Measurements from ENCODE around the gene RBM10. TPM values are rescaled to one million over a fixed set of nuclear protein-coding genes. Genes with fewer than 3 reads are reported as not detected.

RBM10 gene
- total and polyA plus RNA-seq, 2 experiments from 2014 or later: 39.5 to 101 TPM

DNA sequence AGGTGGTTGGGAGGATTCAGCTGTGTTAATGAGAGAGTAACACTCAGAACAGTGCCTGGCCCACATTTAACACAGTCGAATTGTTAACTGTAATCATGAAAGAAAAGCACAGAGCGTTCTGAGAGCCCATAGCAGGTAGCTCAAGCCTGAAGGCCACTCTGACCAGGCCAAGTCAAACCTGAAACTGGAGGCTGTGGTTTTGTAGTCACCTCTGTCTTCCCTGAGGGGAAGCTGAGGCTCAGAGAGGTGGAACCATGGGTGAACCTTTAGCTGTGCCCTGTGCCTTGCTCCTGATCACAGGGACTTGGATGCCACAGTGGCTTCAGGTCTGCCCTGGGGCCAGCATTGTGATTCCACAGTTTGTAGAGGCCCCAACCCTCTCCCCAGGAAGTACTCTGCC lies 32.1 kb downstream of the RBM10 start:
- DNase-seq (ENCODE audit: low spot score) (no peak), ATAC-seq (no peak)
- no peak for TF ChIP-seq NANOG (IDR thresholded peaks at IDR 0.05; ENCODE audit: borderline replicate concordance)
- TF ChIP-seq JUNB (IDR thresholded peaks at IDR 0.05; ENCODE audit: unreplicated experiment): no peak
- no peak for TF ChIP-seq CREB1 (CRISPR knock-in tag; IDR thresholded peaks at IDR 0.05; ENCODE audit: low read depth)
- no peak for TF ChIP-seq ZNF114 (CRISPR knock-in tag; IDR thresholded peaks at IDR 0.05)
- TF ChIP-seq, protein P1, sequence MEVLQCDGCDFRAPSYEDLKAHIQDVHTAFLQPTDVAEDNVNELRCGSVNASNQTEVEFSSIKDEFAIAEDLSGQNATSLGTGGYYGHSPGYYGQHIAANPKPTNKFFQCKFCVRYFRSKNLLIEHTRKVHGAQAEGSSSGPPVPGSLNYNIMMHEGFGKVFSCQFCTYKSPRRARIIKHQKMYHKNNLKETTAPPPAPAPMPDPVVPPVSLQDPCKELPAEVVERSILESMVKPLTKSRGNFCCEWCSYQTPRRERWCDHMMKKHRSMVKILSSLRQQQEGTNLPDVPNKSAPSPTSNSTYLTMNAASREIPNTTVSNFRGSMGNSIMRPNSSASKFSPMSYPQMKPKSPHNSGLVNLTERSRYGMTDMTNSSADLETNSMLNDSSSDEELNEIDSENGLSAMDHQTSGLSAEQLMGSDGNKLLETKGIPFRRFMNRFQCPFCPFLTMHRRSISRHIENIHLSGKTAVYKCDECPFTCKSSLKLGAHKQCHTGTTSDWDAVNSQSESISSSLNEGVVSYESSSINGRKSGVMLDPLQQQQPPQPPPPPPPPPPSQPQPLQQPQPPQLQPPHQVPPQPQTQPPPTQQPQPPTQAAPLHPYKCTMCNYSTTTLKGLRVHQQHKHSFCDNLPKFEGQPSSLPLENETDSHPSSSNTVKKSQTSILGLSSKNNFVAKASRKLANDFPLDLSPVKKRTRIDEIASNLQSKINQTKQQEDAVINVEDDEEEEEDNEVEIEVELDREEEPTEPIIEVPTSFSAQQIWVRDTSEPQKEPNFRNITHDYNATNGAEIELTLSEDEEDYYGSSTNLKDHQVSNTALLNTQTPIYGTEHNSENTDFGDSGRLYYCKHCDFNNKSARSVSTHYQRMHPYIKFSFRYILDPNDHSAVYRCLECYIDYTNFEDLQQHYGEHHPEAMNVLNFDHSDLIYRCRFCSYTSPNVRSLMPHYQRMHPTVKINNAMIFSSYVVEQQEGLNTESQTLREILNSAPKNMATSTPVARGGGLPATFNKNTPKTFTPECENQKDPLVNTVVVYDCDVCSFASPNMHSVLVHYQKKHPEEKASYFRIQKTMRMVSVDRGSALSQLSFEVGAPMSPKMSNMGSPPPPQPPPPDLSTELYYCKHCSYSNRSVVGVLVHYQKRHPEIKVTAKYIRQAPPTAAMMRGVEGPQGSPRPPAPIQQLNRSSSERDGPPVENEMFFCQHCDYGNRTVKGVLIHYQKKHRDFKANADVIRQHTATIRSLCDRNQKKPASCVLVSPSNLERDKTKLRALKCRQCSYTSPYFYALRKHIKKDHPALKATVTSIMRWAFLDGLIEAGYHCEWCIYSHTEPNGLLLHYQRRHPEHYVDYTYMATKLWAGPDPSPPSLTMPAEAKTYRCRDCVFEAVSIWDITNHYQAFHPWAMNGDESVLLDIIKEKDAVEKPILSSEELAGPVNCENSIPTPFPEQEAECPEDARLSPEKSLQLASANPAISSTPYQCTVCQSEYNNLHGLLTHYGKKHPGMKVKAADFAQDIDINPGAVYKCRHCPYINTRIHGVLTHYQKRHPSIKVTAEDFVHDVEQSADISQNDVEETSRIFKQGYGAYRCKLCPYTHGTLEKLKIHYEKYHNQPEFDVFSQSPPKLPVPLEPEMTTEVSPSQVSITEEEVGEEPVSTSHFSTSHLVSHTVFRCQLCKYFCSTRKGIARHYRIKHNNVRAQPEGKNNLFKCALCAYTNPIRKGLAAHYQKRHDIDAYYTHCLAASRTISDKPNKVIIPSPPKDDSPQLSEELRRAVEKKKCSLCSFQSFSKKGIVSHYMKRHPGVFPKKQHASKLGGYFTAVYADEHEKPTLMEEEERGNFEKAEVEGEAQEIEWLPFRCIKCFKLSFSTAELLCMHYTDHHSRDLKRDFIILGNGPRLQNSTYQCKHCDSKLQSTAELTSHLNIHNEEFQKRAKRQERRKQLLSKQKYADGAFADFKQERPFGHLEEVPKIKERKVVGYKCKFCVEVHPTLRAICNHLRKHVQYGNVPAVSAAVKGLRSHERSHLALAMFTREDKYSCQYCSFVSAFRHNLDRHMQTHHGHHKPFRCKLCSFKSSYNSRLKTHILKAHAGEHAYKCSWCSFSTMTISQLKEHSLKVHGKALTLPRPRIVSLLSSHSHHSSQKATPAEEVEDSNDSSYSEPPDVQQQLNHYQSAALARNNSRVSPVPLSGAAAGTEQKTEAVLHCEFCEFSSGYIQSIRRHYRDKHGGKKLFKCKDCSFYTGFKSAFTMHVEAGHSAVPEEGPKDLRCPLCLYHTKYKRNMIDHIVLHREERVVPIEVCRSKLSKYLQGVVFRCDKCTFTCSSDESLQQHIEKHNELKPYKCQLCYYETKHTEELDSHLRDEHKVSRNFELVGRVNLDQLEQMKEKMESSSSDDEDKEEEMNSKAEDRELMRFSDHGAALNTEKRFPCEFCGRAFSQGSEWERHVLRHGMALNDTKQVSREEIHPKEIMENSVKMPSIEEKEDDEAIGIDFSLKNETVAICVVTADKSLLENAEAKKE (CRISPR knock-in tag; IDR thresholded peaks at IDR 0.05): no peak
- no peak for TF ChIP-seq ZNF331 (CRISPR knock-in tag; IDR thresholded peaks at IDR 0.05; ENCODE audit: low read depth)
- no peak for TF ChIP-seq STAT1 (IDR thresholded peaks at IDR 0.05; ENCODE audit: unreplicated experiment)
- TF ChIP-seq, protein P2, sequence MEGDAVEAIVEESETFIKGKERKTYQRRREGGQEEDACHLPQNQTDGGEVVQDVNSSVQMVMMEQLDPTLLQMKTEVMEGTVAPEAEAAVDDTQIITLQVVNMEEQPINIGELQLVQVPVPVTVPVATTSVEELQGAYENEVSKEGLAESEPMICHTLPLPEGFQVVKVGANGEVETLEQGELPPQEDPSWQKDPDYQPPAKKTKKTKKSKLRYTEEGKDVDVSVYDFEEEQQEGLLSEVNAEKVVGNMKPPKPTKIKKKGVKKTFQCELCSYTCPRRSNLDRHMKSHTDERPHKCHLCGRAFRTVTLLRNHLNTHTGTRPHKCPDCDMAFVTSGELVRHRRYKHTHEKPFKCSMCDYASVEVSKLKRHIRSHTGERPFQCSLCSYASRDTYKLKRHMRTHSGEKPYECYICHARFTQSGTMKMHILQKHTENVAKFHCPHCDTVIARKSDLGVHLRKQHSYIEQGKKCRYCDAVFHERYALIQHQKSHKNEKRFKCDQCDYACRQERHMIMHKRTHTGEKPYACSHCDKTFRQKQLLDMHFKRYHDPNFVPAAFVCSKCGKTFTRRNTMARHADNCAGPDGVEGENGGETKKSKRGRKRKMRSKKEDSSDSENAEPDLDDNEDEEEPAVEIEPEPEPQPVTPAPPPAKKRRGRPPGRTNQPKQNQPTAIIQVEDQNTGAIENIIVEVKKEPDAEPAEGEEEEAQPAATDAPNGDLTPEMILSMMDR (conservative IDR thresholded peaks at IDR 0.05; ENCODE audit: low read depth in 2 of 2): no peak
- TF ChIP-seq POLR2AphosphoS5 (IDR thresholded peaks at IDR 0.05; ENCODE audit: low read depth): no peak
- TF ChIP-seq, protein P3, sequence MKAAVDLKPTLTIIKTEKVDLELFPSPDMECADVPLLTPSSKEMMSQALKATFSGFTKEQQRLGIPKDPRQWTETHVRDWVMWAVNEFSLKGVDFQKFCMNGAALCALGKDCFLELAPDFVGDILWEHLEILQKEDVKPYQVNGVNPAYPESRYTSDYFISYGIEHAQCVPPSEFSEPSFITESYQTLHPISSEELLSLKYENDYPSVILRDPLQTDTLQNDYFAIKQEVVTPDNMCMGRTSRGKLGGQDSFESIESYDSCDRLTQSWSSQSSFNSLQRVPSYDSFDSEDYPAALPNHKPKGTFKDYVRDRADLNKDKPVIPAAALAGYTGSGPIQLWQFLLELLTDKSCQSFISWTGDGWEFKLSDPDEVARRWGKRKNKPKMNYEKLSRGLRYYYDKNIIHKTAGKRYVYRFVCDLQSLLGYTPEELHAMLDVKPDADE (IDR thresholded peaks at IDR 0.05): no peak
- no peak for TF ChIP-seq EZH2 (IDR thresholded peaks at IDR 0.05; ENCODE audit: low read depth, unreplicated experiment)
- TF ChIP-seq, protein P4, sequence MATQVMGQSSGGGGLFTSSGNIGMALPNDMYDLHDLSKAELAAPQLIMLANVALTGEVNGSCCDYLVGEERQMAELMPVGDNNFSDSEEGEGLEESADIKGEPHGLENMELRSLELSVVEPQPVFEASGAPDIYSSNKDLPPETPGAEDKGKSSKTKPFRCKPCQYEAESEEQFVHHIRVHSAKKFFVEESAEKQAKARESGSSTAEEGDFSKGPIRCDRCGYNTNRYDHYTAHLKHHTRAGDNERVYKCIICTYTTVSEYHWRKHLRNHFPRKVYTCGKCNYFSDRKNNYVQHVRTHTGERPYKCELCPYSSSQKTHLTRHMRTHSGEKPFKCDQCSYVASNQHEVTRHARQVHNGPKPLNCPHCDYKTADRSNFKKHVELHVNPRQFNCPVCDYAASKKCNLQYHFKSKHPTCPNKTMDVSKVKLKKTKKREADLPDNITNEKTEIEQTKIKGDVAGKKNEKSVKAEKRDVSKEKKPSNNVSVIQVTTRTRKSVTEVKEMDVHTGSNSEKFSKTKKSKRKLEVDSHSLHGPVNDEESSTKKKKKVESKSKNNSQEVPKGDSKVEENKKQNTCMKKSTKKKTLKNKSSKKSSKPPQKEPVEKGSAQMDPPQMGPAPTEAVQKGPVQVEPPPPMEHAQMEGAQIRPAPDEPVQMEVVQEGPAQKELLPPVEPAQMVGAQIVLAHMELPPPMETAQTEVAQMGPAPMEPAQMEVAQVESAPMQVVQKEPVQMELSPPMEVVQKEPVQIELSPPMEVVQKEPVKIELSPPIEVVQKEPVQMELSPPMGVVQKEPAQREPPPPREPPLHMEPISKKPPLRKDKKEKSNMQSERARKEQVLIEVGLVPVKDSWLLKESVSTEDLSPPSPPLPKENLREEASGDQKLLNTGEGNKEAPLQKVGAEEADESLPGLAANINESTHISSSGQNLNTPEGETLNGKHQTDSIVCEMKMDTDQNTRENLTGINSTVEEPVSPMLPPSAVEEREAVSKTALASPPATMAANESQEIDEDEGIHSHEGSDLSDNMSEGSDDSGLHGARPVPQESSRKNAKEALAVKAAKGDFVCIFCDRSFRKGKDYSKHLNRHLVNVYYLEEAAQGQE (IDR thresholded peaks at IDR 0.05; ENCODE audit: unreplicated experiment): no peak
- no peak for TF ChIP-seq EZH2phosphoT487 (IDR thresholded peaks at IDR 0.05; ENCODE audit: unreplicated experiment)
- Histone ChIP-seq H3K27ac (ENCODE audit: low read depth) (no peak overlapping the region), H3K4me1 (ENCODE audit: insufficient read depth) (no peaks in the 10 kb centered on the region), H4K20me1 (replicated peaks; ENCODE audit: insufficient read depth) (no peaks in the 10 kb centered on the region), H3F3A (replicated peaks; ENCODE audit: low read depth) (no peaks in the 10 kb centered on the region), H3K4me3 (no peak overlapping the region), H3K9me2 (ENCODE audit: insufficient read depth) (no peaks in the 10 kb centered on the region), H3K27me3 (ENCODE audit: insufficient read depth) (no peaks in the 10 kb centered on the region), H3K4me2 (no peak overlapping the region), H2AFZ (no peak overlapping the region), H3K79me2 (replicated peaks; ENCODE audit: insufficient read depth) (no peaks in the 10 kb centered on the region), H3K36me3 (ENCODE audit: insufficient read depth) (0 out of 2 replicates have a peak, but pooled peaks cover 3% of the 10 kb centered on the region)
- H3K36me3 Mint-ChIP-seq (ENCODE audit: low read depth): peaks cover 42% of the 10 kb centered on the region
- H3K27ac Mint-ChIP-seq: no peak overlapping the region
- H3K4me3 Mint-ChIP-seq: no peak overlapping the region
- no peaks in the 10 kb centered on the region for H3K4me1 Mint-ChIP-seq
- peaks cover 4% of the 10 kb centered on the region for H3K27me3 Mint-ChIP-seq (ENCODE audit: insufficient read depth, low read depth, poor library complexity)
- H3K9me3 Mint-ChIP-seq: no peaks in the 10 kb centered on the region

All from GM23338 (cell line).